Measurements from ENCODE around the gene ADAMTSL3. TPM values are rescaled to one million over a fixed set of nuclear protein-coding genes. Genes with fewer than 3 reads are reported as not detected.

The ADAMTSL3 gene
- total RNA-seq = 10 to 100 TPM; 16.2 to 19.7 (median 19.3) TPM

- H3K27ac ChIP-seq = peak within 1 kb of the TSS in 2 of 4 donors; percentile 48 to 71
- TF ChIP-seq POLR2A (IDR thresholded peaks at IDR 0.05) (no peak), CTCF (IDR thresholded peaks at IDR 0.05) (peak in 1 of 5 experiments; percentile 25), EP300 (IDR thresholded peaks at IDR 0.05) (peak in 1 of 2 donors; percentile 22)
- peak within 1 kb of the TSS; percentile 31 to 53 (median 40) for H3K4me3 ChIP-seq
- H3K4me1 ChIP-seq = peaks cover 0 to 39% (median 3%) of the 10 kb centered on the region in 4 donors
- 1% methylated on average over 21 to 72 of the region's 105 CpGs for WGBS, 2 donors
- DNase-seq (ENCODE audit: low spot score in 2 of 2) = peak in 1 of 2 donors; percentile 59
- H3K9me3 ChIP-seq = peaks cover 0 to 5% (median 0%) of the 10 kb centered on the region in 4 donors
- peaks cover 0 to 17% of the 10 kb centered on the region in 2 donors for H3K27me3 ChIP-seq
- no peaks in the 10 kb centered on the region for H3K36me3 ChIP-seq
These were observed at the start of gene ADAMTSL3 for GRCh38 chr15:83653639-83654378. ADAMTSL3 (plus strand) TSS chr15:83654123; CDS start chr15:83655762, 1,639 bp downstream.

GRCh38 chr15:83604549-83604948, 49.4 kb upstream of the ADAMTSL3 start:
- H3K36me3 ChIP-seq = no peaks in the 10 kb centered on the region
- TF ChIP-seq POLR2A (IDR thresholded peaks at IDR 0.05) = no peak
- TF ChIP-seq CTCF (IDR thresholded peaks at IDR 0.05) = no peak
- TF ChIP-seq EP300 (IDR thresholded peaks at IDR 0.05) = no peak
- H3K27ac ChIP-seq = peak overlapping the region in 1 of 4 donors; percentile 44
- H3K4me1 ChIP-seq = peaks cover 0 to 12% (median 0%) of the 10 kb centered on the region in 4 donors
- peaks cover 0 to 12% (median 2%) of the 10 kb centered on the region in 4 donors for H3K9me3 ChIP-seq
- no peak overlapping the region for H3K4me3 ChIP-seq
- no peak for DNase-seq (ENCODE audit: low spot score in 2 of 2)
- 91 to 95% methylated on average over 1 of the region's 1 CpG for WGBS, 2 donors
- no peaks in the 10 kb centered on the region for H3K27me3 ChIP-seq

GRCh38 chr15:83605111-83605945, 48.6 kb upstream of the ADAMTSL3 start:
- no peak overlapping the region for H3K4me3 ChIP-seq
- H3K36me3 ChIP-seq = no peaks in the 10 kb centered on the region
- TF ChIP-seq POLR2A (IDR thresholded peaks at IDR 0.05) (no peak), EP300 (IDR thresholded peaks at IDR 0.05) (peak in 1 of 2 donors; percentile 36), CTCF (IDR thresholded peaks at IDR 0.05) (no peak)
- peaks cover 0 to 12% (median 0%) of the 10 kb centered on the region in 4 donors for H3K4me1 ChIP-seq
- H3K27me3 ChIP-seq = no peaks in the 10 kb centered on the region
- WGBS, 2 donors = 14 to 29% methylated on average over 7 of the region's 7 CpGs
- DNase-seq (ENCODE audit: low spot score in 2 of 2) = peak; percentile 18 to 60
- H3K9me3 ChIP-seq = peaks cover 0 to 10% (median 0%) of the 10 kb centered on the region in 4 donors
- H3K27ac ChIP-seq = peak overlapping the region in 1 of 4 donors; percentile 44

- Histone ChIP-seq H3K4me3 (no peak overlapping the region), H3K36me3 (no peaks in the 10 kb centered on the region), H3K9me3 (no peaks in the 10 kb centered on the region), H3K4me1 (peaks cover 0 to 20% (median 0%) of the 10 kb centered on the region in 4 donors), H3K27me3 (no peaks in the 10 kb centered on the region), H3K27ac (no peak overlapping the region)
- no peak for TF ChIP-seq EP300 (IDR thresholded peaks at IDR 0.05)
- TF ChIP-seq POLR2A (IDR thresholded peaks at IDR 0.05) = no peak
- no peak for TF ChIP-seq CTCF (IDR thresholded peaks at IDR 0.05)
- 88 to 96% methylated on average over 3 of the region's 3 CpGs for WGBS, 2 donors
- DNase-seq (ENCODE audit: low spot score in 2 of 2) = no peak
These were observed 43.8 kb upstream of the ADAMTSL3 start for GRCh38 chr15:83610132-83610531.
